GM21528 (cell line): Measurements from ENCODE around the gene PRM2.

Experiments used
- ATAC-seq: cut with Tn5 transposase; IDR thresholded peaks from one replicate; pipeline ENCODE4 v1.9.1; 2021; ENCODE audit warnings: mild to moderate bottlenecking, moderate library complexity; ENCODE audit not compliant: unreplicated experiment, low FRiP score

Gene PRM2

GRCh38 chr16:11250786-11251524 lies 25.3 kb downstream of the PRM2 start:
- no peak for ATAC-seq

DNA sequence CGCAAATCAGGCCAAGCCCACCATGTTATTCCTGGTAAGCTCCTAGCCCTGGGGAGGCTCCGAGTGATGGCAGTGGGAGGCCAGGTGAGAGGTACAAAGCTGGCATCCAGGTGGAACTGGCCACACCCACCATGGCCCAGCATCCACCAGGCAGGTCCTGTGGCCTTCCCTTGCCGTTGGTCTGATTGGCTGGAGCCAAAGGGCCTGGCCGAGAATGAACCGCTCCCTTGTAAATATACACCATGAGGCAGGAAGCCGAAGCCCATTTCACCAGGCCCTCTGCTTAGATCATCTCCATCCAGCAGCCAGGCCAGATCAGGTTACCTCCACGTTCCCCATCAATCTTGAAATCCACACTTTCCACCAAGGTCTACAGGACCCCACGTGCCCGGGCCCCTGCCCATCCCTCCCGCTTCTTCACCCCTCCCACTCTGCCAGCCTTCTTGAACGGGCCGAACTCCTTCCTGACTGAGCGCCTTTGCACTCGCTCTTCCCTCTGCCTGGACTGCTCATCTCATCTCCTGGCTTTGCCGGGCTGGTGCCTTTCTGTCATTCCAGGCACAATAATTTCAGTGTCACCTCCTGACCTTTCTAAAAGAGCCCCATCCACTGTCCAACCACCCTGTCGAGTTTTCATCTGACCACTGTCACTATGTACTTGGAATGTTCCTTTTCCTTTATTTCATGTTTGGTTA lies 26.0 kb downstream of the PRM2 start:
- ATAC-seq: no peak

DNA sequence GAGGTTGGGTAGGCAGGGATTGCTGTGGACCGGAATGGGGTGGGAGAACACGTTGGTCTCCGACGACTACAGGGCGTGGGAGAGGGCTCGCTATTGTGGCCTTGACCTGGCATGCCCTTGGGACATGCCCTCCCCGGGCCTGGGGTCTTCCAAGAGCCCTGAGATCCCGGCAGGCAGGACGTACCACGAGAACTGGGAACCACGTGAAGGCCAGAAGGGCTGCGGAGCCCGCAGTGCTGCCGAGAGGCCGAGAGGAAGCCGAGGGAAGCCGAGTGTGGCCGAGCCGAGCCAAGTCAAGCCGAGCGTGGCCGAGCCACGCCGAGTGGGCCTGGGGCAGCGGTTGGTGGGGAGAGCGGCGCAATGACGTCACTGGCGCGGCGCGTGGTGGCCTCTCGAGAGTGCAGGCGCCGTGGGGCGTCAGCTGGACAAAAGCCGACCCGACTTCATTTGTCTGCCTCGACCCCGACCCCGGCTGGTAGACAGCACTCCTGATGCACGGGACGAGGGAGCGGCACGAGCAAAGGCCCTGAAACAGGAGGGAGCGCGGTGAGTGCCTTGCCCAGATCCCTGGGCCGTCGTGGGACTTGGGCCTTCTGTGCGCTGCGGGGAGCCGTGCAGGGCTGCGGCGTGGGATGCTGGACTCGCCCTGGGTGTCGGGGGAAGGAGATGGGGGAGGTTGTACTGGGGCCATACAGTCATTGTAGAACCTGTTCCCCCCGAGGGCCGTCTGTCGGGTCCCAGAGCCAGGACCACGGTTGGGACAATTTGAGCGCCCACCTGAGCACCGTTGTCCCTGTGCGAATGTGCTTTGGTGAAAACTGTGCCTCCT lies 26.8 kb downstream of the PRM2 start:
- ATAC-seq: no peak

- no peak for ATAC-seq
Observed at GRCh38 chr16:11248133-11248532, 28.1 kb downstream of the PRM2 start.

DNA sequence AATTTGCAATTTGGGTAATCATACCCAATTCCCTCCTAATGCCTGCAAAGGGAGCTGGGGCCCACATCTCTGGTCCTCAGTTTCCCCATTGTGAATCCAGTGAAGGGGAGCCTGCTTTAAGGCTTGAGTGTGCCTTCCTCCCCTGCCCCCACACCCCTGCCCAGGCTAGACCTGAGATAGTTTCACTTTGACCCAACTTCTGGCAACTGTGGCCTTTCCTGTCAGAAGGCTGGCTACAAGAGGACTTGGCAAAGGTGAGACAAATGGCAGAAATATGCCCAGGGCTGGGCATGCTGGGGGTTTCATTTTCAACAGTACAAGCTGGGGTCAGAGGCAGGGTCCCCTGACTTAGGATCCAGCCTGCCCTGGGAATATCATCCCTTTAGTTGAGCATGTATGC lies 30.3 kb downstream of the PRM2 start:
- no peak for ATAC-seq

DNA sequence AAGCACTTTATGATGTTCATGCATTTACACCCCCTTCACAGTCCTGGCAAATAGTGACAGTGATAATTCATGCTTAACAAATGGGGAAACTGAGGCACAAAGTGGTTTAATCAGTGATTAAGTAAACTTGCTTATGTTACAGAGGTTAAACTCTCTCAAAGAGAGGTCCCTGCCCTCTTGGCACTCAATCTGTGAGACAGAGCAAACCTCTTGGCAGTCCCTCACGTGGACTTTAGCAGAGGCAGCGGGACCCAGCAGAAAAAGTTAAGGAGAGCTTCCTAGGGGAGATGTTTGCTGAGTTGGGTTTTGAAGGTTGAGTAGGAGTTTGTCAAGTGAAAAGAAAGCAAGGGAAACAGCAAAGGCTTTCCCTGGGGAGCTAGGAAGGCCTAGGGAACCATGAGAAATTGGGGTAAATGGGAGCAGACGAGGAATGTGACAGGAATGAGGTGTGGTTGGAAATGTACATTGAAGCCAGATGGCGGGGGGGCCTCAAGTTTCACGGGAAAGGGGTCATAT lies 31.0 kb downstream of the PRM2 start:
- ATAC-seq: no peak

DNA sequence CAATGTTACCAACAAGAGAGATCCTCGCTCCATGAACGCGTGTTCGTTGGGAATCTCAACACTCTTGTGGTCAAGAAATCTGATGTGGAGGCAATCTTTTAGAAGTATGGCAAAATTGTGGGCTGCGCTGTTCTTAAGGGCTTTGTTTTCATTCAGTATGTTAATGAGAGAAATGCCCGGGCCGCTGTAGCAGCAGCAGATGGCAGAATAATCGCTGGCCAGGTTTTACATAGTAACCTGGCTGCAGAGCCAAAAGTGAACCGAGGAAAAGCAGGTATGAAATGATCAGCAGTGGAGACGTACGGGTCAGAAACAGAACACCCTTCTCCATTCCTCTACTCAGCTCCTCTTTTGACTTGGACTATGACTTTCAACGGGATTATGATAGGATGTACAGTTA lies 33.6 kb downstream of the PRM2 start:
- ATAC-seq: no peak

- no peak for ATAC-seq
Observed at GRCh38 chr16:11241480-11242204, 34.6 kb downstream of the PRM2 start.

GRCh38 chr16:11240636-11241473 lies 35.4 kb downstream of the PRM2 start:
- ATAC-seq: no peak

DNA sequence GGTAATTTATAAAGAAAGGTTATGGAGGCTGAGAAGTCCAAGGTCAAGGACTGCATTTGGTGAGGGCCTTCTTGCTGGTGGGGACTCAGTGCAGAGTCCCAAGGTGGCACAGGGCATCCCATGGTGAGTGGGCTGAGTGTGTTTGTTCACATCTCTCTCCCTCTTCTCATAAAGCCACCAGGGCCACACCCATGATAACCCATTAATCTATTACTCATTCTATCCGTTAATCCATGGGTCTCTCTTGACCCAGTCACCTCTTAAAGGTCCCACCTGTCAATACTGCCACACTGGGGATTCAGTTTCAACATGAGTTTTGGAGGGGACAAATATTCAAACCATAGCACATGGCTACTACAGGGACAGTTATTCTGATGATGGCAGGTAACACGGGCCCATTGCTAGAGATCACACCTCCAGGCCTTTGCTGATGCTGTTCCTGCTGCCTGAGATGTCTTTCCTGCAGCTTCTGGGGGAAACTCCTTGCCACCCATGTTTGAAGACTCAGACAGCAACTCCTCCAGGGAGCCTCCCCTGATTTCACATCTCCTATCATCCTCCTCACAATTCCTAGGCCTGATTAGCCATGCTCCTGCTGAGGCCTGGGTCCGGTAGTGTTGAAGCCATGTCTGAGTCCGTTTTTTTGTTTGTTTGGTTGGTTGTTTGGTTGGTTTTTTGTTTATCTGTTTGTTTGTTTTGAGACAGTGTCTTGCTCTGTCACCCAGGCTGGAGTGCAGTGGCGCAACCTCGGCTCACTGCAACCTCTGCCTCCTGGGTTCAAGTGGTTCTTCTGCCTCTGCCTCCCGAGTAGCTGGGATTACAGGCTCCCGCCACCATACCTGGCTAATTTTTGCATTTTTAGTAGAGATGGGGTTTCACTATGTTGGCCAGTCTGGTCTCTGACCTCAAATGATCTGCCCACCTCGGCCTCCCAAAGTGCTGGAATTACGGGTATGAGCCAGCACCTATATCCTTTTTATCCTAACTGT lies 36.3 kb downstream of the PRM2 start:
- no peak for ATAC-seq

- no peak for ATAC-seq
Observed at GRCh38 chr16:11238272-11239202, 37.7 kb downstream of the PRM2 start.

GRCh38 chr16:11236461-11237254 lies 39.6 kb downstream of the PRM2 start:
- no peak for ATAC-seq

DNA sequence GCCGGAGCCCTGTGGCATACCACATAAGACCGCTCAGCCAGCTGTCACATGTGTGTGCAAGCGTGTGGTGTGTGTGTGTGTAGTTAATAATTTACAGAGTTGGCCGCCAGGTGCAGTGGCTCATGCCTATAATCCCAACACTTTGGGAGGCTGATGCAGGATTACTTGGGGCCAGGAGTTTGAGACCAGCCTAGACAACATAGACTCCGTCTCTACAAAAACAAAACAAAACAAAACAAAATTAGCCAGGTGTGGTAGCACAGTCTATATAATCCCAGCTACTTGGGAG lies 40.6 kb downstream of the PRM2 start:
- no peak for ATAC-seq

DNA sequence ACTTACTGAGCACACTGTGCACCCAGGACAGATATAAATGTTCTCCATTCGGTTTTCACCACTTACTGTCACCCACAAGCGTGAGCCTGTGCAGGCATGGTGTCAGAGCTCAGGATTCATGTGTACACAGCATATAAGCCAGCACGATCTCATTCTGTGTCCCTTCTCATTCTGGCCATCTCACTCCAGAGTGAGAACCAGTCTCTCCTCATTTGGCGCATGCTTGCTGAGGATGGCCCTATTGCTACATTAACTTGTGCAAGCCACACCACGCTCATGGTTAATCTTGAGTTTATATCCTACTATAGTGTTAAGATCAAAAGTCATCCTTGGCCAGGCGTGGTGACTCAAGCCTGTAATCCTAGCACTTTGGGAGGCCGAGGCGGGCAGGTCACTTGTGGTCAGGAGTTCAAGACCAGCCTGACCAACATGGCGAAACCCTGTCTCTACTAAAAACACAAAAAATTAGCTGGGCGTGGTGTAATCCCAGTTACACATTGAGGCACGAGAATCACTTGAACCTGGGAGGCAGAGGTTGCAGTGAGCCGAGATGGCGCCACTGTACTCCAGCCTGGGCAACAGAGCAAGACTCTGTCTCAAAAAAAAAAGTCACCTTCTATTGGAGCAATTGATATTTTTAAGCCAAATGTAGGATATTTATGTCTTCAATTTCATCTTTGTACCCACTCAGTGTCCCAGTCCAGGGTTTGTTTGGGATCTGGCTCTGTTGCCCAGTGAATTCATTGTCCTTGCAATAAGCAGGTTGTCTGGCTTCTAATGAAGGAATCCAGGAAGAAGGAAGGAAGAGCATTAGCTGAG lies 41.2 kb downstream of the PRM2 start:
- ATAC-seq: no peak

GRCh38 chr16:11233727-11234376 lies 42.4 kb downstream of the PRM2 start:
- no peak for ATAC-seq
